Left colon (tissue), 2 donors: ENCODE measurements around the gene GPD1L. TPM values are rescaled to one million over a fixed set of nuclear protein-coding genes. Genes with fewer than 3 reads are reported as not detected.

Experiments used
- ATAC-seq: fragments of 200-7000 bp; cut with Tn5 transposase; one replicate; pipeline ENCODE4 v1.9.1; 2020; ENCODE audit warnings: mild to moderate bottlenecking, moderate library complexity
- DNase-seq, 2 donors: peaks; one replicate each; pipeline ENCODE4 v3.0.0-alpha.2; 2020
- intact Hi-C, 2 donors: fragments of 100-400 bp; cut with DNase I in 1 of 2; cut with micrococcal nuclease in 1 of 2; formaldehyde crosslinking; loops; one replicate each; pipeline versions ENCODE4 v1.11.2 to v1.14.0; 2022; cut with DNase I, micrococcal nuclease
- total RNA-seq, 2 donors: library from RNA; stranded (reverse); fragmentation: NEBNext Ultra II Directional; extraction: Animal tissue kit (Norgen Biotek cat#: 25700); gene quantifications; one replicate each; pipeline ENCODE4 v1.2.1, GENCODE V29; 2021
- donor health status: DM: no; HTN: no; CAD: no.
- donor health status: DM: yes; HTN: yes; CAD: no.

GPD1L gene
- total RNA-seq, 2 donors from 2014 or later: 91.1 to 93.1 TPM

- intact Hi-C loops: no loop called here
- no peak for ATAC-seq
- no peak for DNase-seq
Observed at GRCh38 chr3:32198714-32199113, 92.3 kb downstream of the GPD1L start.

GRCh38 chr3:32200490-32200889, 94.1 kb downstream of the GPD1L start:
- ATAC-seq (no peak), DNase-seq (peak in 1 of 2 donors; percentile 32)
- intact Hi-C loops: no loop called here

GRCh38 chr3:32200992-32201758, 94.8 kb downstream of the GPD1L start:
- DNase-seq: no peak
- intact Hi-C loops: no loop called here
- ATAC-seq: no peak

- ATAC-seq (no peak), DNase-seq (no peak)
- intact Hi-C loops: no loop called here
Observed at GRCh38 chr3:32202496-32202895, 96.1 kb downstream of the GPD1L start.

- ATAC-seq (no peak), DNase-seq (no peak)
- intact Hi-C loops: no loop called here
Observed at GRCh38 chr3:32203854-32204253, 97.4 kb downstream of the GPD1L start.

GRCh38 chr3:32208447-32208846, 102.0 kb downstream of the GPD1L start:
- intact Hi-C loops: no loop called here
- ATAC-seq (no peak), DNase-seq (no peak)

GRCh38 chr3:32215185-32215584, 108.8 kb downstream of the GPD1L start:
- ATAC-seq: no peak
- no peak for DNase-seq
- intact Hi-C loops: no loop called here

- peak; percentile 98 for ATAC-seq
- intact Hi-C loops: no loop called here
- peak; percentile 41 to 52 for DNase-seq
Observed at GRCh38 chr3:32216172-32216783, 109.9 kb downstream of the GPD1L start.

- DNase-seq (no peak), ATAC-seq (no peak)
- intact Hi-C loops: no loop called here
Observed at GRCh38 chr3:32217339-32217738, 110.9 kb downstream of the GPD1L start.

Other genes with a start within 250 kb of the GPD1L start
- gene OSBPL10, start 125.4 kb upstream of the GPD1L start, total RNA-seq: 10 to 100 TPM; 16.2 to 19.6 TPM
- under 1 TPM; 0.79 to 0.81 TPM for gene ZNF860, start 124.9 kb upstream of the GPD1L start, total RNA-seq
- gene CMTM8, start 132.1 kb downstream of the GPD1L start, total RNA-seq: 10 to 100 TPM in 1 of 2 donors, 1 to 10 TPM in 1; 8.4 to 11.4 TPM